IPS-11a (cell line): ENCODE results near the gene CAMSAP1.

Experiments used
- H3K4me3 ChIP-seq: one replicate; pipeline ENCODE4 v1.5.1; 2013; ENCODE audit warnings: low read depth, low read length, control low read depth

The CAMSAP1 gene

DNA sequence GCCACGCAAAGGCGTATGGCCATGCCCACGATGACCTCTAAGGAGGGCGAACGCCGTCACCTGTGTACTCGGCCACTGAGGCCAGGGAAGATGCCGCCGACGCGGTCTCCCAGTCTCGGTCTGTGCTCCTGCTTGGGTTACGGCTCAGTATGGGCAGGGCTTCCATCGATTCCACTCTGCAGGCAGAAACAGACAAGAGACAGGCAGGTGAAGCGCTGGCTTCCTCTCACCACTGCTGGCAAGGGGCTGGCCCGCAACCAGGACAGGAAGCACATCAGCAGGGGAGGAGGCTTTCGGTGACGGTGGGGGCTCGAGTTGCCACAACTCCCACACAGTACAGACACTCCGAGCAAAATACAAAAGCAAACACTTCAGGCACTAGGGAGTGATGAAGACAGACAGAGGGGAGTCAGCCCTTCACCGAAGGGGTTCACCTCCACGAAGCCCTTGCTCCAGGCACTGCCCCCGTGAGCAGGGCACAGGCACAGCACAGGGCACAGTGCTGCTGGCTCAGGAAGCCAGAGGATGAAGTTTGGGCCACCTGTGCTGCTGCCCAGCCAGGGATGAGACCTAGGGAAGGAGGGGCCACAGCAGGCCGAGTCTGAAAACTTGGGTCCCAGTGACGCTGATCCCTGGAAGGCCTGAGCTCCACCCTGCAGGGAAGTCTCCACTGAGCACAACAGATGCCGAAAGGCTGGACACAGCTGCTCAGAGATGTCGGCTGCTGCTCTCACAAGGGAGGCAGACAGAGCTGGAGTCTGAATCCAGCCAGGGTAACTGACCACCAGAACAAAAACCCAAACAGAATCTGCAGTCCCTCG, 91.3 kb downstream of the CAMSAP1 start:
- H3K4me3 ChIP-seq = no peak overlapping the region

DNA sequence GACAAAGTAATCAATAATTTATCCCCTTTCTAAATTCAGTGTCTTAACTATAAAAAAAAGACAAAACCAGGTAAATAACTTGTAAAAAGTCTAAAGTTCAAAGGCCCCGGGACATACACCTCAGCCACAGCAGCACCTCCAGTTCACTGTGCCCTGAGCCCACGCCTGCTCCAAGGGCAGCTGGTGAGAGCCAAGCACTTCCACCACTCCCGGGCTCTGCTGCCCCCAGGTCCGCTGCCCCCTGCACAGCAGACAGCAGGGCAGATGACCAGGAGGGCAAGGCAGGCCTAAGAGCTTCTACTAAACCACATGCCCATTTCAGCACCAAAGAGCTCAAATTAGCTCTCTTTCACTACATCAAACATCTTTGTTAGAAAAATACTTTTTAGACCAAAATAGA, 91.9 kb downstream of the CAMSAP1 start:
- no peak overlapping the region for H3K4me3 ChIP-seq

DNA sequence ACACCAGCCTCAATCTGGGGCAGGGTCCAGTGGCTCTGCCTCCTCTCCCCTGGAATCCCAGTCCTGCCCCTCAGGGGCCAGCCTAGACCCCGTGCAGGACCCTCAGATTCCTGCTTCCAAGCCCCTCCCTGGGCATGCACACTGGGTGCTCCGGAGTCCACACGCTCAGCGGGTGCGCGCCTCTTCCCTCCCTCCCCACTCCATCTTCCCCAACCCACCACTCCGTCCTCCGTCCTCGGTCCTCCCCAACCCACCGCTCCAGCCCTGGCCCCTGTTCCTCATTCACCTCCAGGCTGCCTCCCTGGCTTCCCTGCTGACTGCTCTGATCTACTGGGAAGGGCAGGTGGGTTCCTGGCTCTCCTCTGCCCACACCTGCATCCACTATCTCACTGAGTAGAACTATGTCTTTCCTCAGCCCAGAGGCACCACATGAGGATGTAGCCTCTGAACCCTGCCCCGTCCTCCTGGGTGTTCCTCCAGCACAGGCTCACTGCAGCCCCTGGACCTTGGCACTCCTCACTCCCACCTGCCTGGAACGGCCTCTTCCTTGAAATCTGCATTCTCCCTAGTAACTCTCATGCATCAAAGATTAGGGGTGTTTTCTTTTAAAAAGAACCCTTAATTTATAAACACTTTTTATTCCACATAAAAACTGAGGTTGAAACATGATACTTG, 92.8 kb downstream of the CAMSAP1 start:
- no peak overlapping the region for H3K4me3 ChIP-seq

DNA sequence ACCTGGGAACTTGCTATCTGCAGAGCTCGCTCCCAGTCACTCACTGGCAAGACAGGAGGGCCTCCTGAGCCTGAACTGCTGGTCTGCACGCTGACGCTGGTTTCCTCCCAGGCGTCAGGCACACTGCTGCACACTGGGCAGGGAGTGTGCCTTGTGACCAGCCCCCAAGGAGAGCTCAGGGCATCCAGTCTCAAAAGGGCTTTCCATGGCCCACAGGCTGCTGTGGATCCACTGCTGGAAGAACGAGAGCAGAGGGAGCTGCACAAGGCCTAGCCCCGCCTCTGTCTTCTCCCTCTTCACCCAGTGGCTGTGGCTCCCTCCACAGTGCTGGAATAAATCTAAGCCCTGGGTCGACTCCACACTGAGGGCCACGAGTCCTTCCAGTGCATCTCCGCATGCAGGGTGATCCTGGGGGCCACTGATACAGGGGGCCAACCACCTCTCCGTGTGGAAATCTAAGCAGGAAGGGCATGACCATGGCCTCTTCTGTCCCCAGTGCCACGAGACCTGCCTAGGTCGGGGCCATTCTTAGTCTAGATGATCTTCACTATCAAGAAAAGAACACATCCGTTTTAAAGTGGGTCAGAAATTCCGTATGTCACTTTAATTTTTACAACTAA, 93.6 kb downstream of the CAMSAP1 start:
- H3K4me3 ChIP-seq = no peak overlapping the region

DNA sequence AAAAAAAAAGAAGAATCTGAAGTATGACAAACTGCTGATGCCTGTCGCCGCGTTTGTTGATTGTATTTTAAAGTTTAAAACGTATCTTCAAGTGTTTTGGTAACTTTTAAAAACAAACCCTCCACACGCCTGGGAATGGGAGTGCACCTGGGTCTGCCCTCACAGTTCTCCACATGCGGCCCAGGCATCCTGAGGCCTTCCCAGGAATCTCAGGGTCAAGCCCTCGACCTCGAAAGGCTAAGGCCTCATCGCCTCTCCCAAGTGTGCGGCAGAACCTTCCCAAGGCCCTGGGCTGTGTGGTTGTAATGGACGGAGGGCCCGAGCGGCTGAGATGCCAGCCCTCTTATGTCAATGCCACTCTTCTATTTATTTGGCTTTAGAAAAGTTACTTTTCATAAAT, 94.4 kb downstream of the CAMSAP1 start:
- H3K4me3 ChIP-seq = no peak overlapping the region

DNA sequence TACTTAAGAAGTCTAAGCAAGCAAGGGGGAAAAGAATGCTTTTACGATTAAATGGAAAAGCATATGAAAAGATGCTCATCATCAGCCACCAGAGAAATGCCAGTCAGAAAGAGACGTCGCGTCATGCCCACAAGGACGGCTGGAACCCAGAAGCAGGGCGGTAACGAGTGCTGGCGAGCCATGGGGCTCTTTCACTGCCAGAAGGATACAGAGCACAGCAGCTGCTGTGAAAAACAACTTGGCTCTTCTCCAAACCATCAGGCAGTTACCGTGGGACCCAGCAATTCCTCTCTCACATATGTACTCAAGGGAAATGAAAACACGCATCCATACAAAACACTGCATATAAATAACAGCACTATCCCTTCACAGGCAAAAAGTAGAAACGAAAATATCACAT, 95.5 kb downstream of the CAMSAP1 start:
- H3K4me3 ChIP-seq = no peak overlapping the region

DNA sequence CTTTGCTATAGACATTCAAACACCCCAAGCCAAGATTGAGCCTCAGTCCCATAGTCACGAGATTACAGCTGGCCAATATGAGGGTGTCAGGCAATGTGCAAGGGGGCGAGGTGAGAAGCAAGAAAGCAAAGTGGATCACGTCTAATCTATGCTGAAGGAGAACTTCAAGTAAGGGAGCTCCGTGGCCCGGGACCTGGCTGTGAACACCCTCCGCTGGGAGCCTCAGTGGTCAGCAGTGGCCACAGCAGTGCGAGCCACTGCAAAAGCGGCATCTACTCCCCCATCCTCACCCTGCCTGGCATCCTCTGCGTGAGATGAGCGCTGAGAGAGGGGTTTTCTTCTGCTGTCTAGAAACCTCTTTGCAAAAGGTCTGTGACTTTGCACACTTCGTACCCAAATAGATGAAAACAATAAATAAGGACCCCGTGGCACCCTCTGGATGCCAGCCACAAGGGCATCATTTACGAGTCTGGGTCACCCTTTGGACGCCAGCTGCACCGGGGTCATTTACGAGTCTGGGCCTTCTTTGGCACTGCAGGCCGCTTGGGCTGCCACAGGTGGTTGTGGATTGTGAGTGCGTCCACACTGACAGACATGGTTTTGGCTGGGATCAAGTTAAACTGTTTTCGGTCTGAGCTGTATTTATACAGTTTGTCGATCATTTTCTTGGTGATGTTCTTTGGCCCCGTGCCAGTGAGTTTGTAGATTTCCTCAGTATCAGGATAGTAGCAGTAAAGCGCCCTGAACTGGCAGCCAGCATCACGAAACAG, 96.4 kb downstream of the CAMSAP1 start:
- no peak overlapping the region for H3K4me3 ChIP-seq

DNA sequence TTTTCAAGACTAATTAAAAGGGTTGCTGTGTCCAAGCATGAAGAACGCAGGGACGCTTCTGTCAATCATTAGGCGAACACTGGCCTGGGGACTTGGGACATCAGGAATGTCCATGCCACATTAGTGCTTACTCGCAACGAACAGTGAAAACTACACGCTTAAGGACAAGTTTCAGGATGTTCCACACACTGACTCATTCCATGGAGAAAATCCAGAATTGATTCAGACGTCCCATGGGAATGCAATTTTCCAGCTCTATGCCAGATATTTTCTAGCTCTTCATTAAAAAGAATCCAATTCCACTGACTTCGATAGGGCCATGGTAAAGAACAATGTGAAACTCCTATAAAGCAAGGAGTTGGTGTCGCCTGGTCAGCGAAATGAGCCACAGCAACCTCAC, 98.2 kb downstream of the CAMSAP1 start:
- no peak overlapping the region for H3K4me3 ChIP-seq

DNA sequence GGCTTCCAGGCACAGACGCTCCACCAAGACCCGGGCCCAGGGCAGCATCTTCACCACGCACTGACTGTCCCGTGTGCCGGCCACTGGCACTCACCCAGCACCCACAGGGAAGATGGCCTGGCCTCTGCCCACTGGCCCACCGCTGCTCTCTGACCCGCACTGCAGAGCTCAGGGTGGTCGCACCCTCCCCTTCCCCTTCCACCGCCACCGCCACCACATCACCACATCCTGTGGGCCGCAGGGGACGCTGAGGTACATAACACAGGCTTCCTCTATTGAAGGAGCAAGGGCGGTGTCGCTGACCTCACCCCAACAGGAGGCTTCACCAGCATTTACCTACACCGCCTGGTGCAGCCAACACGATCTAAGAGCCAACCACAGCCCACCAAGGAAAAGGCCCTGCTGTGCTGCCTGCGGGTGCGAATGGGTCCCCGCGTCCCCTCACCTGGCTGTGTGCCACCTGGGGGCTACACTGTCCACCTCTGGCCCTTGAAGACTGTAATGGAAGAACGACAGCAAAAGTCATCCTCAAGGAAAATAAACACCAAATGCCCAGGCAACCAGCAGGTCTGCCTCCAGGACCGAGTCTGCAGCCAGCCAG, 101.8 kb downstream of the CAMSAP1 start:
- no peak overlapping the region for H3K4me3 ChIP-seq

DNA sequence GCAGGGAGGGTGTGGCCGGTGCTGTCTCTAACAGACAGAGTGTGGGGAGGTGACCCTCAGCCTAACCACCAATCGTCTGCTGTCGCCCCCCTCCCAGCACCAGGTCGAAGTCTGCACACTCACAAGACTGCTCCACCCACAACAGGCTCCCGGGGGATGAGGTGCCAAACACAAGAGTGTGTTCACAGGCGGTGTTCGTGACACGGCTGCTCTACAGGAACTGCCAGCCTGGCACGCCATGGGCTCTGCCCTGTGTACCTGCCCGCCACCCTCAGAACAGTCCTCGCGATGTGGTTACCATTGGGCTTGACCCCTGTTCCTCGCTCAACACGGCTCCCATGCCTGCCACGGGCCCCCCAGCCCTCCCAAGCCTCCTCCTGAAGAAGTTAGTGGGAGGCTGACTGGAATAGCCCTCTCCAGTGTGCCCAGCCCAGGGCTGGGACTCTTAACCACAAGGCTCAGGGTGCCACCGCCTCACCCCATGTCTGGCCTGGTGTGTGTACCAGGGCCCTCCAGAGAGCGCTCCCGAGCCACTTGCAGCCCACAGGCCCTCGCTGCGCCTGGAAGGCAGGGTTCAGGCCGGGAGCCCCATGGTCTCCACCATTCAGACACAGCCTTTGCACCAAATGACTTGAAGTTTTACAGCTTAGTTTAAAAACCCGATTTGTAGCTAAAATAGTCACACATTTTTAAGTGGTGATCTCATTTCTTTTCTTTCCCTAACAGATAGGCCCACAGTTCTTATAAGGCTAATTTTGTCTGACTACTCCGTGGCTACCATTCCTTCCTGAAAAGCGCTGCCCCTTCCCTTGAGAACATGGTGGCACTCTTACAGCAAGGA, 102.5 kb downstream of the CAMSAP1 start:
- no peak overlapping the region for H3K4me3 ChIP-seq

DNA sequence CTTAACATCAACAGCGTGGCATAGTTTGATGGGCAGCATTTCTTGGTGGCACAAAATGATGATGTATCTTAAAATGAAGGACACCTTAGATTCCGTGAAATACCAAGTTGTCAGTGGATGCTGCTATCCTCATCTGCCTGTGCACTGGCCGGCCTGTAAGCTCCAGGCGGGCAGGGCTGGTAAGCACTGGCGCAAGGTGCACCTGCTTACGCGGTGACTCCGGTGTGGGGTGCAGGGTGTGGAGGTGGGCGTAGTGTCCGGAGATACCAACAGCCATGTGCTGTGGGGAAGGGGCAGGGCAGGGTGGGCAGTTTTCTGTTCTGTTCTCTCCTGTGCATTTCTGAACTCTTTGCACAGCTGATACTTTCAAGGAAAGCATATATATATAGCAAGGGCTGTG, 103.9 kb downstream of the CAMSAP1 start:
- no peak overlapping the region for H3K4me3 ChIP-seq

DNA sequence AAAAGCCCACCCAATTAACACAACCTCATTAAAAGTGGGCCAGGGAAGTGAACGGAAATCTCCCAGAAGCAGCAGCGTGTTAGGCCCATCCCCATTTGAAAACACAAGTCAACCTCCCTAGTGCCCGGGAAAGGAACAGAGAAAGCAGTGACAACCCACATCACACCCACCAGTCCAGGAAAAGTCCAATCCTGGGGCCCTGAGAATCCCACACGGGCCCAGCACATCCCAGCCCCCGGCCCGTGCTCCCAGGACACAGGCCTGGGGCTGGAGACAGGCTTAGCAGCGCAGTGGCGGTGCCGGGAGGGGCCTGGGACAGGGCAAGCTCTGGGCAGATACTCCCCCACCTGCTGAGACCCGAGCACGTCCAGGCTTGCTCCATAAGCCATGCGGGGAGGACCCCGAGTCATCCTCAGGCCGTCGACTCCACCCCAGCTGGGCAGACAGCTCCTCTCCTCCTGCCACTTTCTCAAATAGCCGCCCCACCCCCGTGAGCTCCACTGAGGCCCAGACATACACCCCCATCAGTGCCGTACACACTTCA, 104.4 kb downstream of the CAMSAP1 start:
- no peak overlapping the region for H3K4me3 ChIP-seq

DNA sequence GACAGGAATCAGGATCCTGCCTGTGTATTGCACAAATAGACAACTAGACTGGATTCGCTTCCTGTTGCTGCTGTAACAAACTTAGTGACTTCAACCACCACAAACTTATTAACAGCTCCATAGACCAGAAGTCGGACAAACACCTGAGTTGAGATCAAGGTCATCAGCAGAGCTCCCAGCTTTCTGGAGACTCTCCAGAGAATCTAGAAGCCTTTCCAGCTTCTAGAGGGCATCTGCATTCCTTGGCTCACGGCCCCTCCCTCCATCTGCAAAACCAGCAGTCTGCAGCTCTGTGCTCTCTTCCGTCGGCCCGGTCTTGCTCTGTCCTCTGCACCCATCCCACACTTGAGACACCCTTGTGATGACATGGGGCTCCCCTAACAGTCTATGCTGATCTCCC, 106.3 kb downstream of the CAMSAP1 start:
- H3K4me3 ChIP-seq = no peak overlapping the region

DNA sequence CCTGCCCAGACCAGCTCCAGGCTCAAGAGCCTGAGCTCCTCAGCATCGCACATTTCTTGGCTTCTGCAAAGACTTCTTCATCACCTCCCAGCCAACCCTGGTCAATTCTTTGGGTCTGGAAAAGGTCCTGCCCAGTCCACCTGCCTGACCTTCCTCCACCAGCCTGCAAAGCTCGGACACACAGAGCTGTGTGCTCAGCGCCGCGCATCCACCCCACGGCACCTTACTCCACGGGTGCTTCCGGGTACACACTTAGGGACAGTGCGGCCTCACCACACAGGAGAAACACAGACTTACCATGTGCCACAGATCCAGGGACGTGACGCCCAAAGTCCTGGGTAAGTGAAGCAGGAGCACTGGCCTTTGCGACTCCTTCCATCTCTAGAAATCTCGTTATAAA, 108.1 kb downstream of the CAMSAP1 start:
- no peak overlapping the region for H3K4me3 ChIP-seq

DNA sequence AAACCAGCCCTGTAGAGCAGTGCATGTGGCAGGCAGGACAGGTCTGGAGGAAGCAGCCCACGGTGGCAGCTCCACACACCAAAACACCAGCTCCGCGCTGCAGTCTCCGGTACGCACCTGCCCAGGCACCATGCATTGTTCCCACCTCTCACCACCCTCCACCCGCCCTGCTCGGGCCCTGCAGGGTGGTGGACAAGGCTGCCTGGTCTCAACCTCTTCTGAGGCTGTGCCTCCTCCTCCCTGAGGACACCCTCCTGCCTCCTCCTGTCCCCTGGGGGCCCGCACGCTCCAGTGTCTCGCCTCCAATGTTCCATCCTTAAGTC, 109.1 kb downstream of the CAMSAP1 start:
- no peak overlapping the region for H3K4me3 ChIP-seq

DNA sequence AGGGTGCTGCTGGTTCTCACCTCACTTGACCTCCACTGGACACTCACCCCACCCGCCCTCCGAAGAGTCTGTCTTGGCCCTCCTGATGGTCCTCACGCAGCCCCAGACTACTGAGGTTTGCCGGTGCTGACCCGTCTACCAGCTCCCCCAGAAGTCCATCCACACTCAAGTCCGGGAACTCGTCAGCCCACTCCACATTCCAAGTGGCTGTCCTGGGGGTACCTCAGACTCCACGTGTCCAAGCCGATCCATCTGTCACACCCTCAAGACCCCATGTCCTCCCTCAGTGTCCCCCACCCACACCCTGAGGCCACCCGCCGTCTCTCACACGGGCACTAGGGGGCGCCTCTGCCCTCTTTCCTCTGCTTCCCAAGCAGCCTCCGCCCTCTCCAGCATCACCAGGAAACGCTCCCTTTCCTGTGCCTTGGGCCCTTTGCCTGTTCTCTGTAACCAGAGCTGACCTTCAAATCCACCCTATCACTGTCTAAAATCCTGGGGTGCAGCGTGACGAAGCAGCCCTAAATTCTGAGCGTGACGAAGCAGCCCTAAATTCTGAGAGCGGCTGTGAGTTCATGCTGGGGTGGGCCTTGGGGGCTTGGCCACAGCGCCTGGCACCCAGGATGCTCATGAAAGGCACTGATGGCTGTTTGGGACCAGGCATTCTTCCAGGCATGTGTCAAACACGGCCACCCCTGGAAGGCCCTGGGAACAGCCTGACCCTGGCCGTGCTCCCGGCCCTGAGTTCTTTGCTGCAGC, 109.7 kb downstream of the CAMSAP1 start:
- H3K4me3 ChIP-seq = no peak overlapping the region

DNA sequence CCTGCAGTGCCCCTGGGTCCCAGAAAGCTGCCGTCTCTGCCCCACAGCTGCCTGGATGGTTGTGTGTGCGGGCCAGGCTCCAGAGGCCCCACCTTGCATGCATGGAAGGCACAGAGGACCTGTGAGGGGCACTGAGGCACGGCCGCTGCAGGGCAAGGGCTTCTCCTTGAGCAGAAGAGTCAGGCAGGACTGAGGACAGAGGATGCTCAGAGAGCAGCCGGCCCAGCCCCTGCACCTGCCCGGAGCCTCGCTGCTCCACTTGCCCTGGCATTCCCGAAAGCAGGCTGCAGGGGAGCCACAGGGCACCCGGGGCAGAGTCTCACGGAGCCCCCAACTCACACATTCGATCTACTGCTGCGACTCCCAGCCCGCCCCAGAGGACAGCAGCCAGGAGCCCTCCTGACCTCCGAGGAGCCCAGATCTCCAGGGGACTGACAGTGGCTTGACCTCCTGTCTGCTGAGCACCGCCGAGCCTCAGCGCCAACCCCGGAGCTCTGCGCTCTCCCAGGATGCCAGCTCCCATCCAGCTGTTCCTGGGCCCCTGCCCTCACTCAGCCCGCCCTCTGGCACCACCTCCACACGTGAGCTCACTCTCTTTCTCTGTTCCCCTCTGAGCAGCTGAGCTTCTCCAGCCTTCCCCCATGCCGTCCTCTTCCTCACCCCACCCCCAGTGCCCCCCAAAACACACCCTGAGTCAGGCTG, 110.4 kb downstream of the CAMSAP1 start:
- no peak overlapping the region for H3K4me3 ChIP-seq

DNA sequence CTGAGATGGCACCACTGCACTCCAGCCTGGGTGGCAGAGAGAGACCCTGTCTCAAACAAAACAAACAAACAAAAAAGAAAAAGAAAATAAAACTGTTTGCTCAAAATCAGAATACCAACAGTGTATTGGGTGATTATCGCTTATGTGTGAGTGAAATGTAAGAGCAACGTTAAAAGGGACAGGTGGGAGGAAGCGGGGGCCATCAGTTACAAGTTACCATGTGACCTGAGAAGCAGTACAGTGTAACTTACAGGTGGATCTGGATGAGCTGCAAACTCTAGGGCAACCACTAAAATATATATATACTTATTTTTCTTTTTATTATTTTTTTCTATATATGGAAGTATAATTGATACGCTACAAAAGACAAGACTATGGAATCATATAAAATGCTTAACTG, 112.0 kb downstream of the CAMSAP1 start:
- H3K4me3 ChIP-seq = no peak overlapping the region
